GM18870 (cell line): Measurements from ENCODE around the gene OR2T10.
"Not testable (repeated sequence)": the region's sequence is repeated elsewhere in the genome, so short reads cannot be mapped to it uniquely, and the experiment has no call there.

Source experiments
- ATAC-seq: cut with Tn5 transposase; IDR thresholded peaks from one replicate; pipeline ENCODE4 v1.9.1; 2021; ENCODE audit warnings: moderate library complexity; ENCODE audit not compliant: unreplicated experiment

OR2T10 gene

DNA sequence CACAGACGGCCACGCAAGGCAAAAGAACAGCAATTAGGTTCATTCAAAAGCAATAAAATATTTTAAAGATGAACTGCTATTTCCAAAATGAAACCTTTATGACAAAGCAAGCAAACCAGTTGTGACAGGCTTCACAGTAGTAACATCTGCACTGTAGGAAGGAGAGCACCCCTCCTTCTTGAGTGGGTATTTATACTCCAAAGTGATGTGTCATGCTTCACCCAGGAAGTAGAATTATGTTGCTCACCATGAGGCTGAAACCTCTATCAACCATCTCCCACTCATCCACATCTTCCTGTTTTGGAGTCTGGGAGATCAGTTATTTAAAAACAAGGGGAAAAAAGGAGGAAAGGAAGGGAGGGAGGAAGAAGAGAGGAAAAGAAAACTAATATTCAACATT is 885 bp downstream of the OR2T10 start:
- no peak for ATAC-seq

GRCh38 chr1:248593226-248593625 is 4.3 kb downstream of the OR2T10 start:
- no peak for ATAC-seq

DNA sequence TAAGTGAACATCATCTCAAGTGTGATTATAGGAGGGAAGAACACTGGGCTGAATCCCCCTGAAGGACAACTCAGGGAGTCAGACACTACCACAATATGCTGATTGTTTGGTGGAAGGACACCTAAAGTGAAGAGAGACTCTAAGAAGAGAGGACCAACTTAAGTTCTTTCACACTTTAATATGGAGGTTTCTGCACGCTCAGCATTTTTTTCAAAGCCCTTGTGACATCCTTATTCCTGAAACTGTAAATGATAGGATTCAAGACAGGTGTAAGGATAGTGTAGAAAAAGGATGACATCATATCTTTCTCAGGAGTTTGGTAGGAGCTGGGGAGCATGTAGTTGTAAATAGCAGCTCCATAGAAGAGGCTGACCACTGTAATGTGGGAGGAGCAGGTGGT is 4.8 kb downstream of the OR2T10 start:
- ATAC-seq, result no peak

- ATAC-seq, result no peak
These were observed 7.4 kb downstream of the OR2T10 start for GRCh38 chr1:248590055-248590454.

DNA sequence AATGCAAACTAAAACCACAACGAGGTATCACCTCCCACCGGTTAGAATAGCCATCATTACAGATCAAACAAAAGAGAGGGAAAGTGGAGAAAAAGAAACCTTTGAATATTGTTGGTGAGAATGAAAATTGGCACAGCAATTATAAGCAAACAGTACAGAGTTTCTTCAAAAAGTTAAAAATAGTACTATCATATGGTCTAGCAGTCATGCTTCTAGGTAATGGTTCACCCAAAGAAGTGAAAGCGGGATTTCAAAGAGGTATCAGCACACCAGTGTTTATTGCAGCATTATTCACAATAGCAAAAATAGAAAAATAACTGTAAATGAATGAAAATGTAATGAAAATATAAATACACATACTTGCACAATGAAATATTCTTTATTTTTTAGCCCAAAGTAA is 8.2 kb downstream of the OR2T10 start:
- no peak for ATAC-seq

DNA sequence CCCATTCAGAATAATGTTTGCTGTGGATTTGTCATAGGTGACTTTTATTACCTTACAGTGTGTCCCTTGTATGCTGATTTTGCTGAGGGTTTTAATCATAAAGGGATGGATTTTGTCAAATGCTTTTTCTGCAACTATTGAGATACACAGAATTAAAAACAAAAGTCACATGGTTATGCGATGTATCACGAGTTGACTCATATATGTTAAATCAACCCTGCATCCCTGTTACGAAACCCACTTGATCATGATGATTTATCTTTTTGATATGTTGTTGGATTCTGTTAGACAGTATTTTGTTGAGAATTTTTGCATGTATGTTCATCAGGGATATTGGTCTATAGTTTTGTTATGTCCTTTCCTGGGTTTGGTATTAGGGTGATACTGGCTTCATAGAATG is 12.2 kb downstream of the OR2T10 start:
- ATAC-seq, result no peak

DNA sequence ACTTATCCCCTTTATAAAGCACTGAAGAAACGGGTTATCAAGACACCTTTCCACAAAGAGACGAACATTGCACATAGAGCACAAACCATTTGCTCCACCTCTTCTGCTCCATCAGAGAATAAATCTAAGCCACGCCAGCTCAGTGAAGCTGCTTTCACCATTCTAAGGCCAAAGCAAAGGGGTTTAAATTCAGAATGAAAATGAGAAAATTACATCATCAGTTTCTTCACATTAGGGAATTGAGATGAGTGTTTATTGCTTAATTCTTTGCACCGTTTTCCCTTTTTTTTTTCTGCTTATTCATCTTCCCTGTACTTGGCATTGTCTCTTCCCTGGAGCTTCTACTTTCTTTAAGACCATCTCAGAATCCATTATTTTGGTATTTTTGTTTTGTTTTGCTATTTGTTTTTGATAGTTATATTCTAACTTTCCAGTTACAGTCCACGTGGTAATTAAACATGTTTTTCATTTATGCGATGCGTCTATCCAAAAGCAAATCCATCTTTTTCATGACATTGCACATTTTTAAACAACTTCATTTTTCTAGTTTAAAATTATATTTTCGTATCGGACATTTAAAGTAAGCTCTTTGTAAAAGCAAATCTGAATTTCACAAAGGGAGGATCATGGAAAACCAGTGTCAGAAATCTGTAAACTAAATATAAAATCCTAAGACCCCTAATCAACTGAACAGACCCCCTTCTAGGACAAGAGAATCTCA is 21.1 kb downstream of the OR2T10 start:
- ATAC-seq, result no peak

DNA sequence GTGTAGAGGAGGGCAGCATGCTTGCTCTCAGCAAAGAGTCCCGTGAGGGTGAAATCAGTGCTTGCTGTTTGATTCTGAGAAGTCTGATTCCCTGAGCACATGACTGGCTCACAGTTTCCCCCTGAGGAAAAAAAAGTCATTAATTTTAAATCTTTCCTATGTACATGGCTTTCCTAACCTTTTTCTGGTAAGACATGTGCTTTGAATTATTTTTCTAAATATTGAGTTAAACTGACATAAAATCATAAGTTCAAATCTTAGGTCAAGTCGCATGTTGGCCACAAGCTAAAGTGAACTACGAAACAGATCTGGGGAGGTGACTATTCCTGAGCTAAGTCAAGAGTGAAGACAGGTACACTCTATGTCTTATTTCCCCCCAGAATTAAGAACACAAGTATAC is 22.8 kb downstream of the OR2T10 start, which contains the start of gene OR2T34:
OR2T34 (minus strand) TSS at position 101 of the 400 bp plus-strand sequence; CDS start at position 101, 0 bp downstream.
- not testable (repeated sequence) for ATAC-seq

DNA sequence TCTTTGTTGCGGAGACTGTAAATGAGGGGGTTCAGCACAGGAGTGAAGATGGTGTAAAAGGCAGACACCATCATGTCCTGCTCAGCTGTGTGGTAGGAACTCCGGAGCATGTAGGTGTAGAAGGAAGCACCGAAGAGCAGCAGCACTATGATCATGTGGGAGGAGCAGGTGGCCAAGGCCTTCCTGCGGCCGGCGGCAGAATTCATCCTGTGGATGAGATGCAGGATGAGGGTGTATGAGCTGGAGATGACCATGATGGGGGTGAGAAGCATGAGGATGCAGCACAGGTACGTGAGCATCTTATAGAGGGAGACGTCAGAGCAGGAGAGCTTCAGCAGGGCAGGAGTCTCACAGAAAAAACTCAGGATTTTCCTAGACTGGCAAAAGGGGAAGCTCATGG is 23.6 kb downstream of the OR2T10 start:
- ATAC-seq, result not testable (repeated sequence)

- peak; percentile 88 for ATAC-seq
These were observed 25.5 kb downstream of the OR2T10 start for GRCh38 chr1:248572049-248572448.

- not testable (repeated sequence) for ATAC-seq
These were observed 26.7 kb downstream of the OR2T10 start for GRCh38 chr1:248570811-248571210.

GRCh38 chr1:248569049-248569448 is 28.5 kb downstream of the OR2T10 start:
- ATAC-seq, result not testable (repeated sequence)

DNA sequence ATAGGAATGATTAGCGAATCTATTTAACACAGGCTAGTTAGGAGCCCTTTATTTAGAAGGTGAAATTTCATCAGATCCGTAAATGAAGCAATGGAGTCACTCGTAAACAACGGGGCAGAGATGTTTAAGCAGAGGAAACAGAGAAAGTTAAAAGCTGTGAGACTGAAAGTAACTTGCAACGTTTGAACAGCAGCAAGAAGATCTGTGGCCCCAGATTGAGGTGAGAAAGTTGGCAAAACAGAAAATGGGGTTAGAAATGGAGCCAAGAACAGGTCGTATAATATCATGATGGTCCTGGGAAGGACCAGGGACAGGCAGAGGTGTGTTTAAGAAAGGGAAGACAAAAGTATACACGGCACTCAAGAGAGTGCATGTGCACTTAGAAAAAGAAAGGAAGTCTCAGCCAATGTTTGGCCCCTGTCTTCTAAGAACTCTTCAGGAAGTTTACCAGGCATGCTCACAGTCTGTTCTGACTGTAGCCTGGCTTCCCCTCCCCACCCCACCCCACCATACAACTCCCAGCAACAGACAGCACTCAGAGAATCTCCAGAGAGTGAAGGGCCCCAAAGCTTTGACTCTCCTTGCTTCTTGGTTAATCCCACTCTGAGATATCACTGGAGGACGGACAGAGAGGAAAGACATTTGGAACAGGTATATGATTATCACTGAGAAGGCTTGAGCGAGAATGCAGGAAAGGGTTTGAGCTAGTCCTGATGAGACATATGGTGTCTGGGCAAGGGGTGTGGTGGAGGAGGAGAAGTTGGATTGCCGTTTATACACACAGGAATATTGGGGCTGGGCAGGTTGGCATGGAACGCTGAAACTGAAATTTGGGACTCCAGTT is 31.7 kb downstream of the OR2T10 start:
- ATAC-seq, result peak; percentile 70

GRCh38 chr1:248562672-248563071 is 34.8 kb downstream of the OR2T10 start, which contains the start of gene OR2T29:
Gene OR2T29, minus strand, starts transcription at chr1:248562772. Its CDS starts 3,281 bp downstream, at chr1:248559491.
- ATAC-seq, result not testable (repeated sequence)

GRCh38 chr1:248551027-248551426 is 46.5 kb downstream of the OR2T10 start:
- not testable (repeated sequence) for ATAC-seq

DNA sequence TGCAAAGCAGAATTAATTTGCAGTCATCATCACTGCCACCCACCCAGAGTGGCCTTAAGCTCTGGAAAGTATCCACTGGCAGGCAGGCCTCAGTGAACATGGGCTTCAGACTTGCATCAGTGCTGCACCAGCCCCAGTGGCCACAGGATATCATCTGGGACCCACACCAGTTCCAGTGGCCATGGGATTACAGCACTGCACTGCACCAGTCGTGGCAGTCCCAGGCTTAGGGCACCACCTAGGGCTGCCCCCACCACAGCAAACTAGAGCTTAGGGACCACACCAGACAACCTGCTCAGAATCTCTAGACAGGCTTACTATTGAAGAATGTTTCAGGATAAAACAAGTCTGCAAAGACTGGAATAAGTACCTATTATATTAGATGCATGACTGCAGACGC is 50.1 kb downstream of the OR2T10 start:
- not testable (repeated sequence) for ATAC-seq
